Measurements from ENCODE around the gene BLNK.
"Not testable (repeated sequence)": the region's sequence is repeated elsewhere in the genome, so short reads cannot be mapped to it uniquely, and the experiment has no call there.

BLNK gene

DNA sequence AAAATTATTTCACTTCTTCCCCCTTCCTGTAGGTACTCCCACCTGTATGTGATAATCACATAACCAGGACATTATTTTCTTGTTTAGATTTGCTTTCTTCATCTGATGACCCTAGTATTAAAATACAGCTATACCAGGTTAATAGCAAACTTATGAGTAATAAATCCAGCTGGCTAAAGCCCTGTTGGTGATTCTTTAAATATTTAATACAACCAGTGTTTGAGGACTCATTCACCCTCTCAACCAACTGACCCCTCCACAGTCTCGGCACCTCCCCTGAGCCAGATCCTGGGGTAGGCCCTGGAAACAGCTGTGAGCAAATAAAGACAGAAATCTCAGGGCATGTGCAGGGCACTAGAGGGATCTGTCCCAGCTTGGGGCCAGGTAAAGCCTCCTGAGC, 58.5 kb downstream of the BLNK start:
- peaks cover 32 to 59% of the 10 kb centered on the region in 2 donors for H3K36me3 ChIP-seq (ENCODE audit: control insufficient read depth in 1 of 2, insufficient read depth in 2 of 2, low read length in 2 of 2)
- no peak overlapping the region for H3K4me3 ChIP-seq (ENCODE audit: low read depth in 1 of 2, low read length in 2 of 2)
- no peaks in the 10 kb centered on the region for H3K27me3 ChIP-seq (ENCODE audit: control insufficient read depth in 1 of 2, insufficient read depth in 2 of 2, low read length in 2 of 2)
- H3K9ac ChIP-seq (ENCODE audit: low read depth in 1 of 2, low read length in 2 of 2): no peak overlapping the region
- no peaks in the 10 kb centered on the region for H3K9me3 ChIP-seq (ENCODE audit: control insufficient read depth in 1 of 2, low read length in 2 of 2)
- no peak overlapping the region for H3K27ac ChIP-seq (ENCODE audit: low read depth, low read length)
- no peaks in the 10 kb centered on the region for H3K4me1 ChIP-seq (ENCODE audit: control insufficient read depth in 1 of 2, insufficient read depth in 2 of 2, low read length in 2 of 2)

DNA sequence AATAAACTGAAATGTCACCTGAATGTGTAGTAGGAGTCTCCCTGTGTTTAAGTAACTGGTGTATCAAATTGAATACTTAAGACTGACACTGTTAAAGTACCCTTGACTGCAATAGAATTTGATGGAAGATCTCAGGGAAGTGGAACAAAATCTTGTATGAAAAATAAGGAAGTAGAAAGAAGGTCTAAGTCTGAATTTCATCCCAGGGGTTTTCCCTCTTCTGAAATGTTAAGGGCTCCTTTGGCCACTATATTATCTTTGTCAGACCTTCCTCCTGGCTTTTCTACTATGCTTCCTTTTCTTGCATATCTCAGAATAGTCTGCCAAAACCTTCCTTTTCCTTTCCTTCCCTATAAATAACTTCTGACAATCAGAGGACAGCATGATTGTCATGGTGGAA, 59.6 kb downstream of the BLNK start:
- Histone ChIP-seq H3K9ac (ENCODE audit: low read depth in 1 of 2, low read length in 2 of 2) (no peak overlapping the region), H3K9me3 (ENCODE audit: control insufficient read depth in 1 of 2, low read length in 2 of 2) (no peaks in the 10 kb centered on the region), H3K4me1 (ENCODE audit: control insufficient read depth in 1 of 2, insufficient read depth in 2 of 2, low read length in 2 of 2) (no peaks in the 10 kb centered on the region), H3K4me3 (ENCODE audit: low read depth in 1 of 2, low read length in 2 of 2) (no peak overlapping the region), H3K27ac (ENCODE audit: low read depth, low read length) (no peak overlapping the region), H3K27me3 (ENCODE audit: control insufficient read depth in 1 of 2, insufficient read depth in 2 of 2, low read length in 2 of 2) (no peaks in the 10 kb centered on the region), H3K36me3 (ENCODE audit: control insufficient read depth in 1 of 2, insufficient read depth in 2 of 2, low read length in 2 of 2) (peaks cover 40 to 68% of the 10 kb centered on the region in 2 donors)

DNA sequence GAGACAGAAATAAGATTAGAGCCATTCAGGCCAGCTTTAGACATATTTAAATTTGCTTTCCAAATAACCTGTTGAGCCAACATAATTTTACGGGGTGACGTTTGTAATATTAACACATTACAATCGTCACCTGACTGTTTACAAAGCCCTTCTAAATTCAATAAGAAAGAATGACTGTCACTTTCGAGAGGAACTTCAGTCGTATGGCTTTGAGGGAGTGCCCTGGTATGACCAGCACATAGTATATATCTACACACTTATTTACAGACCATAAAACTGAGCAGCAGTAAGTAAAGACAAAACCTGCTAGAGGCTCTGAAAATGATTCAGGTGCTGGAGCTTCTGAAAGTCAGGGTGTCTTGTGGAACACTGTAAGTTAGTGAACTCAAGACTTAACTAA, 62.4 kb downstream of the BLNK start:
- H3K9me3 ChIP-seq (ENCODE audit: control insufficient read depth in 1 of 2, low read length in 2 of 2): no peaks in the 10 kb centered on the region
- H3K27me3 ChIP-seq (ENCODE audit: control insufficient read depth in 1 of 2, insufficient read depth in 2 of 2, low read length in 2 of 2): no peaks in the 10 kb centered on the region
- no peaks in the 10 kb centered on the region for H3K4me1 ChIP-seq (ENCODE audit: control insufficient read depth in 1 of 2, insufficient read depth in 2 of 2, low read length in 2 of 2)
- no peak overlapping the region for H3K27ac ChIP-seq (ENCODE audit: low read depth, low read length)
- no peak overlapping the region for H3K4me3 ChIP-seq (ENCODE audit: low read depth in 1 of 2, low read length in 2 of 2)
- H3K9ac ChIP-seq (ENCODE audit: low read depth in 1 of 2, low read length in 2 of 2): no peak overlapping the region
- peaks cover 48 to 67% of the 10 kb centered on the region in 2 donors for H3K36me3 ChIP-seq (ENCODE audit: control insufficient read depth in 1 of 2, insufficient read depth in 2 of 2, low read length in 2 of 2)

DNA sequence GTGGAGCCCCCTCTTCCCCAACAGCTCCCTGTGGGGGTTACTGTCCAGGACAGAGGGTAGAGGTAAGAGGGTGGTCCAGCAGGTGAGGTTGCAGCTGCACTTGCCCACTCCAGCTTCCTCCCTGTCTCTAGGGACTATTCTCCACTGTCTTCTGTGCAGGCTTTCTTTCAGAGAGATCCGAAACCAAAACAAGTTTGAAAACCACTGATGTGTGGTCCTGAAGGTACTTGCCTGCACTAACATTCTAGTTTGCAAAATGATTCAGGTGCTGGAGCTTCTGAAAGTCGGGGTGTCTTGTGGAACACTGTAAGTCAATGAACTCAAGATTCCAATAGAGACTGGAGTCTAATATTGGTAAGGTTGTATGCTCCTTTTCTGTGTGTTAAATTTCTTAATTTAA, 63.1 kb downstream of the BLNK start:
- Histone ChIP-seq H3K27me3 (ENCODE audit: control insufficient read depth in 1 of 2, insufficient read depth in 2 of 2, low read length in 2 of 2) (no peaks in the 10 kb centered on the region), H3K4me1 (ENCODE audit: control insufficient read depth in 1 of 2, insufficient read depth in 2 of 2, low read length in 2 of 2) (no peaks in the 10 kb centered on the region), H3K27ac (ENCODE audit: low read depth, low read length) (no peak overlapping the region), H3K9me3 (ENCODE audit: control insufficient read depth in 1 of 2, low read length in 2 of 2) (no peaks in the 10 kb centered on the region), H3K9ac (ENCODE audit: low read depth in 1 of 2, low read length in 2 of 2) (no peak overlapping the region), H3K36me3 (ENCODE audit: control insufficient read depth in 1 of 2, insufficient read depth in 2 of 2, low read length in 2 of 2) (peaks cover 47 to 66% of the 10 kb centered on the region in 2 donors), H3K4me3 (ENCODE audit: low read depth in 1 of 2, low read length in 2 of 2) (no peak overlapping the region)

DNA sequence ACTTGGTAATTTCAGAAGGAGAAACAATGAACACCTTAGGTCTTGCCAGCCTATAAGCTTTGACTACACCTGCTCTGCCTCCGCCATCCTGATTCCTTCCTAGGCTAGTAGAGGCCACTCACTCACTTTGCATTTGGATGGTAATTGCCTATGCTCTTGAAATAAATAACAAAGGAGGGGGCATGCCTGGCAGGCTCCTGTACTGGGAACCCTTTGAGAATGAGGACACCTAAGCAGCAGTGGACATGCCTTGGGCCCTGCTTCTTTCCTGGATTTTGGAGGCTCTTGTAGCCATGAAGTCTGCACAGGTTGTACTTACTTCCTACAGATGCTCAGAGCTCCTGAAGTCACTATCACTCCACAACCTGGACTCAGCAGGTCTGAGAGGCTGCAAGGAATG, 65.8 kb downstream of the BLNK start:
- H3K9me3 ChIP-seq (ENCODE audit: control insufficient read depth in 1 of 2, low read length in 2 of 2): no peaks in the 10 kb centered on the region
- peaks cover 60 to 73% of the 10 kb centered on the region in 2 donors for H3K36me3 ChIP-seq (ENCODE audit: control insufficient read depth in 1 of 2, insufficient read depth in 2 of 2, low read length in 2 of 2)
- H3K4me1 ChIP-seq (ENCODE audit: control insufficient read depth in 1 of 2, insufficient read depth in 2 of 2, low read length in 2 of 2): no peaks in the 10 kb centered on the region
- no peak overlapping the region for H3K9ac ChIP-seq (ENCODE audit: low read depth in 1 of 2, low read length in 2 of 2)
- H3K4me3 ChIP-seq (ENCODE audit: low read depth in 1 of 2, low read length in 2 of 2): no peak overlapping the region
- H3K27me3 ChIP-seq (ENCODE audit: control insufficient read depth in 1 of 2, insufficient read depth in 2 of 2, low read length in 2 of 2): no peaks in the 10 kb centered on the region
- no peak overlapping the region for H3K27ac ChIP-seq (ENCODE audit: low read depth, low read length)

DNA sequence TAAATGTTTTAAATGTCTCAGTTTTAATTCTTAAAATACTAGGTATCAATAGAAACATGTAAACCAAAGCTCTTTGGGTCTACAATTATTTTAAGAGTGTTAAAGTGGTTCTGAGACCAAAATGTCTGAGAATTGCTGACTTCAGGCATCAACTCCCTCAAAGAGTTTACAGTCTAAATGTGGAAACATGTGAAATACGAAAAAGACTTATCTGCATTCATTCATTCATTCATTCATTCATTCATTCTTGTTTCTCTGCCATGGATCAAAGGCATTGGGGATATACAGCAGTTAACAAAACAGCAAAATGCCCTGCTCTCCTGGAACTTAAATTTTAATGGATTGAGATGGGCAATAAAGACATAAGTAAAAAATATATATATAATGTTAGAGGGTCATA, 69.8 kb downstream of the BLNK start:
- H3K4me3 ChIP-seq (ENCODE audit: low read depth in 1 of 2, low read length in 2 of 2): no peak overlapping the region
- no peaks in the 10 kb centered on the region for H3K9me3 ChIP-seq (ENCODE audit: control insufficient read depth in 1 of 2, low read length in 2 of 2)
- H3K9ac ChIP-seq (ENCODE audit: low read depth in 1 of 2, low read length in 2 of 2): no peak overlapping the region
- no peak overlapping the region for H3K27ac ChIP-seq (ENCODE audit: low read depth, low read length)
- H3K4me1 ChIP-seq (ENCODE audit: control insufficient read depth in 1 of 2, insufficient read depth in 2 of 2, low read length in 2 of 2): no peaks in the 10 kb centered on the region
- H3K36me3 ChIP-seq (ENCODE audit: control insufficient read depth in 1 of 2, insufficient read depth in 2 of 2, low read length in 2 of 2): peaks cover 43 to 61% of the 10 kb centered on the region in 2 donors
- no peaks in the 10 kb centered on the region for H3K27me3 ChIP-seq (ENCODE audit: control insufficient read depth in 1 of 2, insufficient read depth in 2 of 2, low read length in 2 of 2)

DNA sequence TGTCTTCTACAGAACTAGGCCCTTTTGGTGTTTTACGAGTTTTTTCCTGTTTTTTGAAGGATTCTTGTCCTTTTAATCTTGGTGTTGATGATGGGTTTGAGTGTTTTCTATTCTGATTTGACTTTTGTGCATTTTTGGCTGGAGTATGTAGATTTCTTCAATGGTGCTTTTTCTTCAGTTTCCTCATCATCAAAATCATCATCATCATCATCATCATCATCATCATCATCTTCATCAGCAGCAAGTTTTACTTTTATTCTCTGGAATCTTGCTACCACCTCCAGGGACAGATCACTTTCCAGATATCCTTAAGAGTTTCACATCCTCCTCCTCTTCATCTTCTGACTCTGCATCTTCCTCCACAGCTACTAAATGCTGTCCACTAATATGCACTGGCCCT, 81.9 kb downstream of the BLNK start:
- not testable (repeated sequence) for H3K4me1 ChIP-seq (ENCODE audit: control insufficient read depth in 1 of 2, insufficient read depth in 2 of 2, low read length in 2 of 2); H3K9me3 ChIP-seq (ENCODE audit: control insufficient read depth in 1 of 2, low read length in 2 of 2); H3K27ac ChIP-seq (ENCODE audit: low read depth, low read length); H3K27me3 ChIP-seq (ENCODE audit: control insufficient read depth in 1 of 2, insufficient read depth in 2 of 2, low read length in 2 of 2); H3K9ac ChIP-seq (ENCODE audit: low read depth in 1 of 2, low read length in 2 of 2); H3K4me3 ChIP-seq (ENCODE audit: low read depth in 1 of 2, low read length in 2 of 2)
- H3K36me3 ChIP-seq (ENCODE audit: control insufficient read depth in 1 of 2, insufficient read depth in 2 of 2, low read length in 2 of 2): peaks cover 17 to 34% of the 10 kb centered on the region in 2 donors

DNA sequence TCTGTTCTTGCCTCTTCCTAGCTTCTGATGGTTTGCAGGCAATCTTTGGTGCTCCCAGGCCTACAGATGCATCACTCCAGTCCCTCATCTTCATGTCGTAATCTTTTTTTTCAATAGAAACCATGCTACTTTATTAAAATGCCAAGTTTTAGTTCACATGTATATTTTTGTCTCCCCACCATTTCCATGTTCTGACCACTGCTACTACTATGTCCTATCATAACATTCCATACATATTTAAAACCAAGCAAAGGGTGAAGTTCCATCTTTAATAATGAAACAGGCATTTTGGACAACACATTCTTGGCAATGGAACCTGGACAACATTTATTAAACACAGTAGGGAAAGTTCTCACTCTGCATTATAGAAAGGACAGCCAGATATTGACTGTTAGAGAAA, 82.5 kb downstream of the BLNK start:
- Histone ChIP-seq H3K4me1 (ENCODE audit: control insufficient read depth in 1 of 2, insufficient read depth in 2 of 2, low read length in 2 of 2) (no peaks in the 10 kb centered on the region), H3K27ac (ENCODE audit: low read depth, low read length) (no peak overlapping the region), H3K27me3 (ENCODE audit: control insufficient read depth in 1 of 2, insufficient read depth in 2 of 2, low read length in 2 of 2) (no peaks in the 10 kb centered on the region), H3K4me3 (ENCODE audit: low read depth in 1 of 2, low read length in 2 of 2) (no peak overlapping the region), H3K36me3 (ENCODE audit: control insufficient read depth in 1 of 2, insufficient read depth in 2 of 2, low read length in 2 of 2) (peaks cover 14 to 34% of the 10 kb centered on the region in 2 donors), H3K9me3 (ENCODE audit: control insufficient read depth in 1 of 2, low read length in 2 of 2) (peaks cover 0 to 2% of the 10 kb centered on the region in 2 donors), H3K9ac (ENCODE audit: low read depth in 1 of 2, low read length in 2 of 2) (no peak overlapping the region)

DNA sequence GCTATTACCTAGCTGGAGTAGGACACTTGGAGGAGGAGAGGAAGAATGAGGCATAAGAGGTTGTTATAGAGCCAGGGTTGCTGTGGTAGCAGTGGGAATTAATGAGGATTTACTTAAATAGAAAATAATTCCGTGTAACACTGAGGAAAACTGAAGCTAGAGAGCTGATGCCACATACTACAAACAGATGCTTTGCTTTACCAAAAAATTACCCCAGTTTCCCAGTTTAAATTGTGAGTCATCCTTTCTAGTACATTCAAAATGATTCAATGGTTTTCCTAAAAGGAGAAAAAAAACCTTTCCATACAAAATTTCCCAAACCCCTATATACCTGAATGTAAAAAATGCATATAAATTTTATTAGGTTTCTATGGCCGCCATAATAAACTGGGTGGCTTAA, 82.9 kb downstream of the BLNK start:
- H3K4me3 ChIP-seq (ENCODE audit: low read depth in 1 of 2, low read length in 2 of 2): no peak overlapping the region
- no peaks in the 10 kb centered on the region for H3K27me3 ChIP-seq (ENCODE audit: control insufficient read depth in 1 of 2, insufficient read depth in 2 of 2, low read length in 2 of 2)
- no peak overlapping the region for H3K27ac ChIP-seq (ENCODE audit: low read depth, low read length)
- H3K9ac ChIP-seq (ENCODE audit: low read depth in 1 of 2, low read length in 2 of 2): no peak overlapping the region
- H3K9me3 ChIP-seq (ENCODE audit: control insufficient read depth in 1 of 2, low read length in 2 of 2): peaks cover 0 to 2% of the 10 kb centered on the region in 2 donors
- no peaks in the 10 kb centered on the region for H3K4me1 ChIP-seq (ENCODE audit: control insufficient read depth in 1 of 2, insufficient read depth in 2 of 2, low read length in 2 of 2)
- H3K36me3 ChIP-seq (ENCODE audit: control insufficient read depth in 1 of 2, insufficient read depth in 2 of 2, low read length in 2 of 2): peaks cover 13 to 31% of the 10 kb centered on the region in 2 donors

DNA sequence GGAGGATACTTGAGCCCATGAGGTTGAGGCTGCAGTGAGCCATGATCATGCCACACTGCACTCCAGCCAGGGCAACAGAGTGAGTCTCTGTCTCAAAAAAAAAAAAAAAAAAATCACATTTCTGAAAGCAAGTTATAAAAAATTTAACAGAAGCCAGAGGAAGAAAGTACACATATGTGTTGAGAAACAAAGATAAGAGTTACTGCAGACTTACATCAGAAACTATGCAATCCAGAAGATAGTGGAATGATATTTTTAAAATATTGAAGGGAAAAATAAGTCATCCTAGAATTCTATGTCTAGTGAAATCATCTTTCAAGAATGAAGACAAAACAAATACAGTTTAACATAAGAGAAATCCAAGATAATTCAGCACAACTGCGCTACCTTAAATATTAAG, 94.4 kb downstream of the BLNK start:
- Histone ChIP-seq H3K4me3 (ENCODE audit: low read depth in 1 of 2, low read length in 2 of 2) (no peak overlapping the region), H3K27ac (ENCODE audit: low read depth, low read length) (no peak overlapping the region), H3K36me3 (ENCODE audit: control insufficient read depth in 1 of 2, insufficient read depth in 2 of 2, low read length in 2 of 2) (no peaks in the 10 kb centered on the region), H3K27me3 (ENCODE audit: control insufficient read depth in 1 of 2, insufficient read depth in 2 of 2, low read length in 2 of 2) (no peaks in the 10 kb centered on the region), H3K4me1 (ENCODE audit: control insufficient read depth in 1 of 2, insufficient read depth in 2 of 2, low read length in 2 of 2) (no peaks in the 10 kb centered on the region), H3K9me3 (ENCODE audit: control insufficient read depth in 1 of 2, low read length in 2 of 2) (peaks cover 13 to 16% of the 10 kb centered on the region in 2 donors), H3K9ac (ENCODE audit: low read depth in 1 of 2, low read length in 2 of 2) (no peak overlapping the region)

DNA sequence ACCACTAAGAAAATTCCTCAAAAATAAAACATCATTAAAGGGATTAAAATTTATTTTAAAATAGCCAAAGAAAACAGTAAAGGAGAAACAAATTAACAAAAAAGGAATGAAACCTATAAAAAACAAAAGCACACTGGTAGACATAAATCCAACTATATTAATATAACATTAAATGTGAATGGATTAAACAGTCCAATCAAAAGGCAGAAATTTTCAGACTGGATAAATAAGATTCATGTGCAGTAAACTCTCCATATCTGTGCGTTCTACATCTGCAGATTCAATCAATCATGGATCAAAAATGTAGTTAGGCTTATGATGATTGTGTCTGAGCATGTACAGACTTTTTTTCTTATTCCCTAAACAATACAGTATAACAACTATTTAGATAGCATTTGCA, 98.7 kb downstream of the BLNK start:
- no peak overlapping the region for H3K27ac ChIP-seq (ENCODE audit: low read depth, low read length)

More for the DNA sequence above, 98.7 kb downstream of the BLNK start:
- Histone ChIP-seq H3K27me3 (ENCODE audit: control insufficient read depth in 1 of 2, insufficient read depth in 2 of 2, low read length in 2 of 2) (no peaks in the 10 kb centered on the region), H3K4me1 (ENCODE audit: control insufficient read depth in 1 of 2, insufficient read depth in 2 of 2, low read length in 2 of 2) (no peaks in the 10 kb centered on the region), H3K4me3 (ENCODE audit: low read depth in 1 of 2, low read length in 2 of 2) (no peak overlapping the region), H3K9me3 (ENCODE audit: control insufficient read depth in 1 of 2, low read length in 2 of 2) (peaks cover 20 to 32% of the 10 kb centered on the region in 2 donors), H3K9ac (ENCODE audit: low read depth in 1 of 2, low read length in 2 of 2) (no peak overlapping the region), H3K36me3 (ENCODE audit: control insufficient read depth in 1 of 2, insufficient read depth in 2 of 2, low read length in 2 of 2) (no peaks in the 10 kb centered on the region)
